Omental fat pad (tissue), 4 donors: ENCODE measurements around the gene HDAC8. TPM values are rescaled to one million over a fixed set of nuclear protein-coding genes. Genes with fewer than 3 reads are reported as not detected.

Experiments used
- ATAC-seq: fragments of 150-250 bp; one replicate; pipeline ENCODE4 v1.9.1; 2016; ENCODE audit warnings: mild to moderate bottlenecking, moderate library complexity; ENCODE audit not compliant: low FRiP score
- DNase-seq: peaks from one replicate; pipeline ENCODE4 v3.0.0-alpha.2; 2019; ENCODE audit warnings: low spot score
- total RNA-seq, 4 donors: library from RNA; depleted of rRNA; stranded (reverse); fragments of >200 nt; gene quantifications; one replicate each; pipeline ENCODE4 v1.1.0, GENCODE V29; 2016
- TF ChIP-seq, protein P1 (sequence below), 3 donors: fragments of 450-650 bp; IDR thresholded peaks; one replicate each; pipeline ENCODE4 v1.5.1; 2016 to 2017; ENCODE audit warnings: antibody characterized with exemption in 3 of 3, mild to moderate bottlenecking in 3 of 3, moderate library complexity in 2 of 3

The HDAC8 gene
- total RNA-seq, 4 donors from 2014 or later = 24.9 to 41.3 (median 30.5) TPM

DNA sequence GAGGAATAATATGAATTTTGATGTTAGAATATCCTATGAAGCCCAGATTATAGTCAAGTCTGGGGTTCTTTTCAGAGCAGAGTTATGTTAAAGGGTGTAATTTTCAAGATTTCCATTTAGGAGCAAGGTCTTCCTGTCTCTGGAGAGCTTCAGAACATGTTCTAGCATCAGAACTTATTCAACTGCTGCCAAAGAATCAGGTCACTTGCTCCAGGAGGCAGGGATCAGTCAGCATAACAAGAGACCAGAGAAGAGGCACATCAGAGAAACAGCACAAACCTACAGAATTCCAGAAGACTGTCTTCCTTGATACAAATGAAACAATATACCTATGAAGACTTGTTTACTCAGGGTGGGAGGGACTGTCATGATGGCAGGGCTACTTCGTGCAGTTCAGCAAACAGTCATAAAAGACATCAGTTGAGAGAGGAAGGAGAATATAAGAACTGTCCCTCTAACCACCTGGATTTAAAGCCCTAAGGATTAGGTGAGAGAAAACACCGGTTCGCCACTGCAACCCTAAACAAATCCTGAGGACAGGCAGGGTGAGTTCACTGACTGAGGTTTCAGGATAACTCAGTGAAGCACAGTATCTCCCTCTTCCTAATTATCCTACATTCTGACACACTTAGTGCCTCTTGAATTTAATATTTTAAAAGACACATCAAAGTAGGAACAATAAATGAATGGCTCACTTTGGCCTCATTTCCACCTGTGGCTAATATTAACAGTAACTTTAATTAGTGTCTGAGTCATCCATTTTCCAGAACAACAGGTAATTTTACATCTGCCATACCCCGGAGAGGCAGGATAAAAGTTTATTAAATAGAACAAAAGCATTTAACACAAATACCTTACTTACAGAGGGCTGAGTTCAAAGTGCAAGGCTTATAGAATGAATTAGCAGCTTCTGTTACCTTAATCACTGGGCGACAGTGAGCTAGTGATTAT lies 93.0 kb downstream of the HDAC8 start:
- ATAC-seq (no peak), DNase-seq (no peak)
- TF ChIP-seq, protein P1, sequence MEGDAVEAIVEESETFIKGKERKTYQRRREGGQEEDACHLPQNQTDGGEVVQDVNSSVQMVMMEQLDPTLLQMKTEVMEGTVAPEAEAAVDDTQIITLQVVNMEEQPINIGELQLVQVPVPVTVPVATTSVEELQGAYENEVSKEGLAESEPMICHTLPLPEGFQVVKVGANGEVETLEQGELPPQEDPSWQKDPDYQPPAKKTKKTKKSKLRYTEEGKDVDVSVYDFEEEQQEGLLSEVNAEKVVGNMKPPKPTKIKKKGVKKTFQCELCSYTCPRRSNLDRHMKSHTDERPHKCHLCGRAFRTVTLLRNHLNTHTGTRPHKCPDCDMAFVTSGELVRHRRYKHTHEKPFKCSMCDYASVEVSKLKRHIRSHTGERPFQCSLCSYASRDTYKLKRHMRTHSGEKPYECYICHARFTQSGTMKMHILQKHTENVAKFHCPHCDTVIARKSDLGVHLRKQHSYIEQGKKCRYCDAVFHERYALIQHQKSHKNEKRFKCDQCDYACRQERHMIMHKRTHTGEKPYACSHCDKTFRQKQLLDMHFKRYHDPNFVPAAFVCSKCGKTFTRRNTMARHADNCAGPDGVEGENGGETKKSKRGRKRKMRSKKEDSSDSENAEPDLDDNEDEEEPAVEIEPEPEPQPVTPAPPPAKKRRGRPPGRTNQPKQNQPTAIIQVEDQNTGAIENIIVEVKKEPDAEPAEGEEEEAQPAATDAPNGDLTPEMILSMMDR (IDR thresholded peaks at IDR 0.05) = no peak

DNA sequence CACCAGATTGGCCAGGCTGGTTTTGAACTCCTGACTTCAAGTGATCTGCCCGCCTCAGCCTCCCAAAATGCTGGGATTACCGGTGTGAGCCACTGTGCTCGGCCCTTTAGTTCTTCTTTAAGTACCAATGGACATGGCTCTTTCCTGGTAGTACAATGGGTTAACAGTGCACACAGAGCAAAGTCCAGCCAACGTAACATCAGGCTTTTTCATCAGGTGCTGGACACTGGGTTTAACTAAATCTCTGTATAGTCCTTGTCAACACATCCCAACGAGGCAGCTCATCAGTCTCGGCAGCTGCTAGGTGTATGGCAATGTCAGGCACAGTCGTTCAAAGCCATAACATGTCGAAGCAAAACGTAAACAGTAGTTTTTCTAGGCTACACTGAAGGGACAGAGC lies 93.8 kb downstream of the HDAC8 start:
- ATAC-seq (no peak), DNase-seq (no peak)
- TF ChIP-seq, protein P1 (IDR thresholded peaks at IDR 0.05) = no peak

DNA sequence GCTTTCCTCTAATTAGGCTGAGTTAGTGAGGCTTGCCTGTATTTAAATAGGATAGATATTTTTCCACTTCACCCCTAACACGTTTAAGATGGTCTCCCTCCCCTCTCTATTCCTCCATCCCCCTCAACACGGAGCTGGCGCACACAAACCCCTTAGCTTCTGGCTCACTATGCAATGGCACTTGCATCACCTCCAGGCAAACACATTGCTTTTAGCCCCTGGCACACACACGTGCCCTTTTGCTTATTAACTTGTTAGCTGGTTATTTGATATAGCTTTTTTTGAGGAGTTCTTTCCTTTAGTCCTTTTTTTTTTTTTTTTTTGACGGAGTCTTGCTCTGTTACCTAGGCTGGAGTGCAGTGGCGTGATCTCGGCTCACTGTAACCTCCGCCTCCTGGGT lies 94.3 kb downstream of the HDAC8 start:
- DNase-seq = no peak
- TF ChIP-seq, protein P1 (IDR thresholded peaks at IDR 0.05) = no peak
- no peak for ATAC-seq

DNA sequence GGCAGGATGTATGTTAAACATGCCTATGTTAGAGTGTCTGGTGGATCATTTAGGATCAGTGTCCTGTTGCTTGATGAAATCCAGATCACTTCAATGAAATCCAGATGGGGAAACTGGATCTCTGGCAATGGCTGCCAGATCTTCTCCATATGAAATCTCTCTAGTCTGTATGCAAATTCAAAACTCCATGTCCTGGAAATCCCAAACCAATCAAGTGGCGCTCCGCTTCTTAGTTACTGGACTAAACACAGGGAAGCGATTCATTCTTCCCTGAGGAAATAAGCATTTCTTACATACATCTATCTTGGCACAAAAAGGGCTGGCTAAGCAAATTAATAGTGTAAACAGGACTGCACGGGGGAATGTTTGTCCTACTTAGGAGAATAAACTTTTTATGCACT lies 94.9 kb downstream of the HDAC8 start:
- DNase-seq (no peak), ATAC-seq (no peak)
- TF ChIP-seq, protein P1 (IDR thresholded peaks at IDR 0.05) = no peak

DNA sequence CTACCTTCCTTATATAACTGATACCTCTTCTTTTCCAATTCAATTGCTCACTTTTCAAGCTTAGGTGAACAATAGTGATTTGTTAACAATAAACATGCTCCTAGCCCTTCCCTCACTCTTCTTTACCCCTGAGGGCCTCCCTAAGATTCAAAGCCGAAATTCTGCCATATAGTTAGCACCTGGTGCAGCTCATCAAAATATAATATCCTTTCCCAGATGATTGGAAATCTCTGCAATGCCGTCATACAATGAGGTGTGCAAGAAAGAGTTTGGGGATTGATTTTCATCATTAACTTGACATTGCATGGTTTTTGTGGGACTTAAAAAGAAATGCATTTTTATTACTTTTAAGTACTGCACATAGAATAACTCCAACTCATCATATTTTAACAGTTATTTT lies 95.3 kb downstream of the HDAC8 start:
- ATAC-seq = no peak
- TF ChIP-seq, protein P1 (IDR thresholded peaks at IDR 0.05) = no peak

DNA sequence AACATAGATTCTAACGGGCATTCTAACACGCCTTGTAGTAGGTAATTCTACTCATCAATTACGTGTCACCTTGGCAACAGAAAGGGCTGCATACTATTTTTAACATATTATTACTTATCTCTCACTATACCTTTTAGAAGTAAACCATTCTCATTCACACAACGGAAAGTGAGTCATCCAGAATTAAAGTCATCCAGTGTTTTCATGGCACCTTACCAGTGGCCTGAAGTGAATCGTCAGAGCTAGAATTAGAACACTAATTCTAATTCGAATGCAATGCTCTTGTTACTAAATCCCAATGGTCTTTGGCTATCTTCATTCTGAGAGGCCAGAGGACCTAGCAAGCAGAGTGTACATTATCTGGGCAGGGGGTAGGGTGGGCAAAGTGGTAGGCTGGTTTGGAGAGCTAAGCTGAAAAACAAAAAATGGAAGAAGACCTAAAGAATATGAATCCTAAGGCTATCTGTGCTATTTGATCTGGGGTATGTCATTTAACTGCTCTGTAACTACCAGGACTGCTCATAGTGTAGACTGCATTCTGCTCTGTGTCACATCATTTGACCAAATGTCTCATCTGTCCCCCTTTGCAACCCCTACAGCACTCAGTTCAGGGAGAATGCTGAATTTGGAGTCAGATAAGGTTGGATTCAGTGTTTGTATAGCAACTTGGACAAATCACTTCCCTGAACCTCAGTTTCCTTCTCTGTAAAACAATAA lies 96.5 kb downstream of the HDAC8 start:
- TF ChIP-seq, protein P1 (IDR thresholded peaks at IDR 0.05) = no peak
- no peak for ATAC-seq
- DNase-seq = no peak

More for the DNA sequence above, 95.3 kb downstream of the HDAC8 start:
- no peak for DNase-seq
